ENCODE measurements around the gene CPNE5. TPM values are rescaled to one million over a fixed set of nuclear protein-coding genes. Genes with fewer than 3 reads are reported as not detected.

The CPNE5 gene
- total and polyA plus RNA-seq, 10 donors = 9.5 to 33.4 (median 19.3) TPM

- TF ChIP-seq POLR2AphosphoS5 (IDR thresholded peaks at IDR 0.05) = peak in 2 of 3 donors; percentile 60 to 70
- TF ChIP-seq, protein P1, sequence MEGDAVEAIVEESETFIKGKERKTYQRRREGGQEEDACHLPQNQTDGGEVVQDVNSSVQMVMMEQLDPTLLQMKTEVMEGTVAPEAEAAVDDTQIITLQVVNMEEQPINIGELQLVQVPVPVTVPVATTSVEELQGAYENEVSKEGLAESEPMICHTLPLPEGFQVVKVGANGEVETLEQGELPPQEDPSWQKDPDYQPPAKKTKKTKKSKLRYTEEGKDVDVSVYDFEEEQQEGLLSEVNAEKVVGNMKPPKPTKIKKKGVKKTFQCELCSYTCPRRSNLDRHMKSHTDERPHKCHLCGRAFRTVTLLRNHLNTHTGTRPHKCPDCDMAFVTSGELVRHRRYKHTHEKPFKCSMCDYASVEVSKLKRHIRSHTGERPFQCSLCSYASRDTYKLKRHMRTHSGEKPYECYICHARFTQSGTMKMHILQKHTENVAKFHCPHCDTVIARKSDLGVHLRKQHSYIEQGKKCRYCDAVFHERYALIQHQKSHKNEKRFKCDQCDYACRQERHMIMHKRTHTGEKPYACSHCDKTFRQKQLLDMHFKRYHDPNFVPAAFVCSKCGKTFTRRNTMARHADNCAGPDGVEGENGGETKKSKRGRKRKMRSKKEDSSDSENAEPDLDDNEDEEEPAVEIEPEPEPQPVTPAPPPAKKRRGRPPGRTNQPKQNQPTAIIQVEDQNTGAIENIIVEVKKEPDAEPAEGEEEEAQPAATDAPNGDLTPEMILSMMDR (IDR thresholded peaks at IDR 0.05 in 8 of 11, conservative IDR thresholded peaks at IDR 0.05 in 3 of 11) = no peak
- peak overlapping the region; percentile 10 to 82 (median 70) for H3K27ac ChIP-seq
- no peaks in the 10 kb centered on the region for H3K27me3 ChIP-seq (replicated peaks in 1 of 7)
- H3K9me3 ChIP-seq = peaks cover 0 to 1% (median under 1%) of the 10 kb centered on the region in 8 donors
- intact Hi-C loops (cut with DNase I; ENCODE audit: low total_unique reads) = loop anchor here (5.0 kb wide), 2 partner anchors 63 to 133 kb away; no protein-coding TSS in a partner anchor
- peaks cover 0 to 1% (median 0%) of the 10 kb centered on the region in 6 donors for H3K36me3 ChIP-seq
- H3K4me3 ChIP-seq = peak overlapping the region in 4 of 8 donors; percentile 8 to 61 (median 28)
- H3K4me1 ChIP-seq = peaks cover 57 to 90% (median 80%) of the 10 kb centered on the region in 6 donors
- no peak for DNase-seq
- 26 to 38% (median 33%) methylated on average over 19 of the region's 19 CpGs for WGBS, 5 donors
These were observed 83.6 kb downstream of the CPNE5 start for GRCh38 chr6:36755435-36756348.

GRCh38 chr6:36754582-36755434 lies 84.4 kb downstream of the CPNE5 start:
- H3K27me3 ChIP-seq (replicated peaks in 1 of 7) = no peaks in the 10 kb centered on the region
- no peak for DNase-seq
- peaks cover 57 to 91% (median 80%) of the 10 kb centered on the region in 6 donors for H3K4me1 ChIP-seq
- WGBS, 5 donors = 86 to 90% (median 90%) methylated on average over 9 of the region's 9 CpGs
- H3K4me3 ChIP-seq = peak overlapping the region in 2 of 8 donors; percentile 40 to 61
- intact Hi-C loops (cut with DNase I; ENCODE audit: low total_unique reads) = loop anchor here (5.0 kb wide), 2 partner anchors 63 to 133 kb away; no protein-coding TSS in a partner anchor
- peak overlapping the region in 6 of 8 donors; percentile 56 to 82 (median 72) for H3K27ac ChIP-seq
- TF ChIP-seq POLR2AphosphoS5 (IDR thresholded peaks at IDR 0.05) (no peak), POLR2A (IDR thresholded peaks at IDR 0.05) (no peak)
- TF ChIP-seq, protein P1 (IDR thresholded peaks at IDR 0.05 in 8 of 11, conservative IDR thresholded peaks at IDR 0.05 in 3 of 11) = no peak
- peaks cover 0 to 10% (median 8%) of the 10 kb centered on the region in 8 donors for H3K9me3 ChIP-seq
- peaks cover 0 to 10% (median 0%) of the 10 kb centered on the region in 6 donors for H3K36me3 ChIP-seq

DNA sequence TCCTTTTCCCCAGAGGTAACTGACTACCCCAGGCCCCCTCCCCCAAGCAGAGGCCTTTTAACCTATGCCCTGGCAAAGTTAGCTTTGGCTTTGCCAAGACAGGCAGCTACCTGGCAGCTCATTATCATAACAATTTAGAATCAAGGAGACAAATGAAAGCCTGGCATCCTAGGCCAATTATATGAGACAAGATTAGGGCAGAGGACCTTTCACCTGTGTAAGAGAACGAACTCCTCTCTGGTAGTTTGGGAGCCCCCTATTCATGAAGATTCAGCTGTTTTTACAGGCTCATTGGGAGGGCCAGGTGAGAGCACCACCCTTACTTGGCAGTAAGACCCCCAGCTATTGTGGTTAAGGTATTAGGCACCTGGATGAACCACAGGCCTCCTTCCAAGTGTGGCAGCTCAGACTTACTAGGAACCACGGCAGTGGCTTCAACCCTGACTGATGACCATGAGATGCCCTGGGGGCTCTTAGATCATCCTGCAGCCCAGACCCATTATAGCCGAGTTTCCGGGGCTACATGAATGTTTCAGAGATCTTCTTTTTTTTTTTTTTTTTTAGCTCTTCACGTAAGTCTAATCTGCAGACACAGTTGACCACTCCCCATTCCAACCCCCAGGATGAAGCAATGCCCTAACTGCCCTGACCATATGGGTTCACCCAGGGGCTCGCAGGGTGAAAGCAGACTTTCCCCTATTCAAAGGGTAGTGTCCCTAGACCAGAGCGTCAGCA lies 85.4 kb downstream of the CPNE5 start:
- Histone ChIP-seq H3K4me3 (peak overlapping the region in 1 of 8 donors; percentile 31), H3K9me3 (peaks cover 0 to 20% (median 12%) of the 10 kb centered on the region in 8 donors), H3K27me3 (replicated peaks in 1 of 7) (no peaks in the 10 kb centered on the region), H3K36me3 (peaks cover 0 to 10% (median 0%) of the 10 kb centered on the region in 6 donors), H3K27ac (peak overlapping the region in 5 of 8 donors; percentile 54 to 82 (median 73)), H3K4me1 (peaks cover 52 to 82% (median 73%) of the 10 kb centered on the region in 6 donors)
- no peak for DNase-seq
- TF ChIP-seq POLR2AphosphoS5 (IDR thresholded peaks at IDR 0.05) = no peak
- TF ChIP-seq POLR2A (IDR thresholded peaks at IDR 0.05) = no peak
- TF ChIP-seq, protein P1 (IDR thresholded peaks at IDR 0.05 in 8 of 11, conservative IDR thresholded peaks at IDR 0.05 in 3 of 11) = no peak
- WGBS, 5 donors = 65 to 80% (median 69%) methylated on average over 7 of the region's 7 CpGs
- intact Hi-C loops (cut with DNase I; ENCODE audit: low total_unique reads) = no loop called here

Data from spleen (tissue), 11 donors.